ENCODE data around the gene B4GALT2. TPM values are rescaled to one million over a fixed set of nuclear protein-coding genes. Genes with fewer than 3 reads are reported as not detected.
A peak's percentile ranks its signal among the peaks of the same experiment; 100 is the strongest.

B4GALT2 gene
- total and polyA plus RNA-seq, 8 donors, result 15.2 to 37.4 (median 22.5) TPM

DNA sequence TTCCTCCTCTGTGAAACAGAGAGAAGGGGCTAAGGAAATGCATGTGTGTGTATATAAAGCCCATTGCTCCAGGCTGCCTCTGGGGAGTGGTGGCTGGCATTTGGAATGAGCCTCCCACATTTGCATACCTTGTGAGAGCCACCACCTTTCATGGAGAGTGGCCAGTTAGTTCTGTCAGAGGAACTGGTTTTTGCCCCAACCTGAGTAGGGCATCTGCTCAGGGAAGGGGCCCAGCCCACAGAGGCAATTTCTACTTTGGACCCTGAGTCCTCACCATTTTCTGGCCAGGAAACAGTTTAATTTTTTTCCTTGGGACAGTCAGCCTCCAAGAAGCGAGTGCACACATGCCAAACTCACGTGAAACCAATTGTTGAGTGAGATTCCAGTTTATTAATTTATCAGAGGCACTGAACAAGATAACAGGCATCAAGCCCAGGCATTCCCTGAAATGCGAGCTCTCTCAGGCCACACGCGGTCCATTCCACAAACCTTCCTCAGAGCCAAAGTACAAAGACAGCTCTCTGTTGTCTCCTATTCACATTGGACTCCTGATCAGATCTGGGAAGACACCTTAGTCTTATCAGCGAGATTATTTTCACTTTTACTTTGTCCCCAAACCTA is 53.3 kb downstream of the B4GALT2 start:
- H3K36me3 ChIP-seq, result no peaks in the 10 kb centered on the region
- peaks cover 29 to 71% (median 57%) of the 10 kb centered on the region in 4 donors for H3K4me1 ChIP-seq
- peak in 1 of 2 donors; percentile 55 for DNase-seq
- no peaks in the 10 kb centered on the region for H3K9me3 ChIP-seq
- H3K27me3 ChIP-seq, result no peaks in the 10 kb centered on the region
- H3K4me3 ChIP-seq, result no peak overlapping the region
- peak overlapping the region; percentile 17 to 92 (median 89) for H3K27ac ChIP-seq
- 36 to 51% (median 42%) methylated on average over 6 of the region's 6 CpGs for WGBS, 5 donors
- intact Hi-C loops (cut with DNase I; ENCODE audit: low total_unique reads), result no loop called here
- TF ChIP-seq EP300 (IDR thresholded peaks at IDR 0.05) (no peak), POLR2A (IDR thresholded peaks at IDR 0.05) (no peak), POLR2AphosphoS5 (IDR thresholded peaks at IDR 0.05) (no peak)
- TF ChIP-seq, protein P1, sequence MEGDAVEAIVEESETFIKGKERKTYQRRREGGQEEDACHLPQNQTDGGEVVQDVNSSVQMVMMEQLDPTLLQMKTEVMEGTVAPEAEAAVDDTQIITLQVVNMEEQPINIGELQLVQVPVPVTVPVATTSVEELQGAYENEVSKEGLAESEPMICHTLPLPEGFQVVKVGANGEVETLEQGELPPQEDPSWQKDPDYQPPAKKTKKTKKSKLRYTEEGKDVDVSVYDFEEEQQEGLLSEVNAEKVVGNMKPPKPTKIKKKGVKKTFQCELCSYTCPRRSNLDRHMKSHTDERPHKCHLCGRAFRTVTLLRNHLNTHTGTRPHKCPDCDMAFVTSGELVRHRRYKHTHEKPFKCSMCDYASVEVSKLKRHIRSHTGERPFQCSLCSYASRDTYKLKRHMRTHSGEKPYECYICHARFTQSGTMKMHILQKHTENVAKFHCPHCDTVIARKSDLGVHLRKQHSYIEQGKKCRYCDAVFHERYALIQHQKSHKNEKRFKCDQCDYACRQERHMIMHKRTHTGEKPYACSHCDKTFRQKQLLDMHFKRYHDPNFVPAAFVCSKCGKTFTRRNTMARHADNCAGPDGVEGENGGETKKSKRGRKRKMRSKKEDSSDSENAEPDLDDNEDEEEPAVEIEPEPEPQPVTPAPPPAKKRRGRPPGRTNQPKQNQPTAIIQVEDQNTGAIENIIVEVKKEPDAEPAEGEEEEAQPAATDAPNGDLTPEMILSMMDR (IDR thresholded peaks at IDR 0.05), result no peak

DNA sequence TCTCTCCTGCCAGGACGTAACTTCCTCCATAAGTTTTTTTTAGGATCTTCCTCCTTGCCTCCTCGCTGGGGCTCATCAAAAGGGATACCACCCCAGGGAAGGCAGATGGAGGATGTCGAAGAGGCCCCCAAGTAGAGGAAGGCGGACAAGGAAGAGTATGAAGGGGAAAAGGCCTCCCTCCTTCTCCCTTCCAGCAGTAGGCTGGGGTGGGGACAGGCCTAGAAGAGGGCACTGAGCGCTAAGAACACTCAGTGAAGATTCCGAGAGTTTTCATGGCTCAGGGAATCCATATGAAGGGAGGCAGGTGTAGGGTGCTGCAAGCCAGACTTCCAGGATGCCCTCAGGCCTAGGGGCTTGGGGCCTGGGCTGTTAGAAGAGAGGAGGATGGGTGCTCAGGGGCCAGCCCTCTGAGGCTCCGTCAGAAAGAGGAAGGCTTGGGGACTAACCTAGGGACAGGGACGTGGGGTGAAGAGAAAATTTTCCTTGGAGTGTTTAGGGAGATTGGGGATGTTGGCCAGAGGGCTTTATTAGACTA is 54.1 kb downstream of the B4GALT2 start:
- Histone ChIP-seq H3K4me1 (peaks cover 29 to 72% (median 57%) of the 10 kb centered on the region in 4 donors), H3K9me3 (no peaks in the 10 kb centered on the region), H3K36me3 (no peaks in the 10 kb centered on the region), H3K4me3 (no peak overlapping the region), H3K27ac (peak overlapping the region in 3 of 5 donors; percentile 89 to 92 (median 90)), H3K27me3 (no peaks in the 10 kb centered on the region)
- 78 to 92% (median 85%) methylated on average over 8 of the region's 8 CpGs for WGBS, 5 donors
- TF ChIP-seq EP300 (IDR thresholded peaks at IDR 0.05) (no peak), POLR2A (IDR thresholded peaks at IDR 0.05) (no peak), POLR2AphosphoS5 (IDR thresholded peaks at IDR 0.05) (no peak)
- TF ChIP-seq, protein P1 (IDR thresholded peaks at IDR 0.05), result no peak
- intact Hi-C loops (cut with DNase I; ENCODE audit: low total_unique reads), result no loop called here
- no peak for DNase-seq

DNA sequence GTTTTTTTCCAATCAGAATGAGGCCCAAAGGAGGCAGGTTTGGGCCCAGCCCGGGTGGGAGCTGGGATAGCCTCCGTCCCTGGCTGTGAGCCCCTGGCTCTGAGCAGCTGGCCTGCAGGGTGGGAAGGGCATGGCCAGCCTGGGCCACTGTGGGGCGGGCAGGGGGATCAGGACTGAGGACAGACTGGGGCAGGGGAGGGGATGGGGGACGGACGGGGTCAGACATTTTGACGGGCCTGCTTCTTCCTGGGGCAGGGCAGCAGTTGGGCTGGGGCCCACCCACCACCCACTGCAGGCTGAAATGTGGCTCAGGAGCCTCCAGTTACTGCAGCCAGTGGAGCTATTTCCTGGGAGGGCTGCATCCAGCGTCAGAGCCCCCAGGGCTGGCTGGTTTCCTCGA is 54.7 kb downstream of the B4GALT2 start:
- peak overlapping the region in 1 of 5 donors; percentile 90 for H3K27ac ChIP-seq
- 72 to 91% (median 86%) methylated on average over 2 to 8 of the region's 8 CpGs for WGBS, 5 donors
- no peaks in the 10 kb centered on the region for H3K9me3 ChIP-seq
- TF ChIP-seq POLR2A (IDR thresholded peaks at IDR 0.05), result no peak
- TF ChIP-seq POLR2AphosphoS5 (IDR thresholded peaks at IDR 0.05), result no peak
- TF ChIP-seq, protein P1 (IDR thresholded peaks at IDR 0.05), result no peak
- no peak for TF ChIP-seq EP300 (IDR thresholded peaks at IDR 0.05)
- no peak for DNase-seq
- H3K27me3 ChIP-seq, result no peaks in the 10 kb centered on the region
- H3K4me3 ChIP-seq, result no peak overlapping the region
- H3K4me1 ChIP-seq, result peaks cover 29 to 65% (median 56%) of the 10 kb centered on the region in 4 donors
- no peaks in the 10 kb centered on the region for H3K36me3 ChIP-seq
- intact Hi-C loops (cut with DNase I; ENCODE audit: low total_unique reads), result no loop called here

DNA sequence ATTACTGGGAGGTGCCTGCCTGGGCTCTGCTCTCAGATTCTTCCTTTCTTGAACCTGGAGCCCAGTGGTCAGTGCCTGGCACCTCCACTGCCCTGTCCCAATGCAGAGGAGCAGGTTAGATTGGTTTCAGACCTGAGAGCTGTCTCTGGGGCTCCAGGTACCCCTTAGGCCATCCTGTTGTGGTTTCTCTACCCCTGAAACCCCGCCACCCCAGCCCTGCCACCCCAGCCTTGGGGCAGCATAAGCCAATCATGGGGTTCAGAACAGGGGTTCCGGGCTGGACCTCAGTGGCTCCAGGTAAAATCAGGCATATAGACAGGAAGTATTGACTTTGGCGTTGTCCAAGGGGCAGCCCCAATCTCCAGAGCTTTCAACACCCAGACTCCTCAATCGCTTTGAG is 55.4 kb downstream of the B4GALT2 start:
- peak overlapping the region in 1 of 5 donors; percentile 90 for H3K27ac ChIP-seq
- intact Hi-C loops (cut with DNase I; ENCODE audit: low total_unique reads), result no loop called here
- H3K27me3 ChIP-seq, result no peaks in the 10 kb centered on the region
- TF ChIP-seq POLR2A (IDR thresholded peaks at IDR 0.05), result no peak
- TF ChIP-seq EP300 (IDR thresholded peaks at IDR 0.05), result no peak
- TF ChIP-seq, protein P1 (IDR thresholded peaks at IDR 0.05), result no peak
- DNase-seq, result no peak
- no peaks in the 10 kb centered on the region for H3K9me3 ChIP-seq
- no peaks in the 10 kb centered on the region for H3K36me3 ChIP-seq
- H3K4me3 ChIP-seq, result no peak overlapping the region
- 86 to 94% (median 90%) methylated on average over 4 of the region's 4 CpGs for whole genome bisulfite sequencing, 5 donors
- peaks cover 24 to 59% (median 49%) of the 10 kb centered on the region in 4 donors for H3K4me1 ChIP-seq
